ENCODE results near the gene PROM1. TPM values are rescaled to one million over a fixed set of nuclear protein-coding genes. Genes with fewer than 3 reads are reported as not detected.

The PROM1 gene
- total RNA-seq, 1 experiment from 2014 or later = not detected

DNA sequence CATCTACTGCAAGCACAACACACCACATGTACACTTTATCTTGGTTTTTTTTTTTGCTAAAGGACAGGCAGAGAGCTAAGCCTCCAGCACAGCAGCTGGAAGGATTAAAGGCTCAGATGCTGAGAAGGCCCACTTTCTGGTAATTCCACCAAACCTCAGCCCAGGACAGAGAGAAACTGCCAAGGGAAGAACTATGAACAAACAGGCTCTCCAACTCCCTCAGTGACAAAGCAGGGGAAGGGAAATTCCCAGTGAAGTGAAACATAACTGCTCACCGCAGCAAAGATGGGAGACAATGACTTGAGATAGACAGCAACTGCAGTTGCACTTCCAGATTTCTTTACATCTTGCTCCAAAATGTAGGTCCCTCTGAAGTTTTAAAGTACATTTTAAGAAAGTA lies 4.8 kb downstream of the PROM1 start:
- ChIA-PET POLR2A (ENCODE audit: unreplicated experiment) (no interaction called here), CTCF (no interaction called here)
- Histone ChIP-seq H4K20me1 (ENCODE audit: low read length) (no peaks in the 10 kb centered on the region), H3K9ac (ENCODE audit: low read length) (no peak overlapping the region), H3K9me2 (replicated peaks; ENCODE audit: low read length) (no peaks in the 10 kb centered on the region), H2AFZ (ENCODE audit: low read length) (no peak overlapping the region), H3F3A (ENCODE audit: low read length, unreplicated experiment) (no peaks in the 10 kb centered on the region), H3K9me3 (ENCODE audit: low read length) (no peaks in the 10 kb centered on the region), H3K27me3 (ENCODE audit: low read length) (peaks cover 34% of the 10 kb centered on the region), H3K79me2 (ENCODE audit: low read length) (no peaks in the 10 kb centered on the region), H3K4me2 (ENCODE audit: low read length) (no peak overlapping the region), H3K36me3 (ENCODE audit: low read depth, low read length) (no peaks in the 10 kb centered on the region), H3K4me3 (ENCODE audit: low read length) (no peak overlapping the region), H3K4me1 (ENCODE audit: insufficient read depth, low read length) (no peaks in the 10 kb centered on the region), H3K27ac (ENCODE audit: low read length) (no peak overlapping the region)
- intact Hi-C loops (cut with micrococcal nuclease) = no loop called here
- TF ChIP-seq EZH2 (IDR thresholded peaks at IDR 0.05; ENCODE audit: low read length, unreplicated experiment) = no peak
- ATAC-seq (no peak), DNase-seq (no peak)
- no TSS peak for BruUV-seq (replicated peaks)

DNA sequence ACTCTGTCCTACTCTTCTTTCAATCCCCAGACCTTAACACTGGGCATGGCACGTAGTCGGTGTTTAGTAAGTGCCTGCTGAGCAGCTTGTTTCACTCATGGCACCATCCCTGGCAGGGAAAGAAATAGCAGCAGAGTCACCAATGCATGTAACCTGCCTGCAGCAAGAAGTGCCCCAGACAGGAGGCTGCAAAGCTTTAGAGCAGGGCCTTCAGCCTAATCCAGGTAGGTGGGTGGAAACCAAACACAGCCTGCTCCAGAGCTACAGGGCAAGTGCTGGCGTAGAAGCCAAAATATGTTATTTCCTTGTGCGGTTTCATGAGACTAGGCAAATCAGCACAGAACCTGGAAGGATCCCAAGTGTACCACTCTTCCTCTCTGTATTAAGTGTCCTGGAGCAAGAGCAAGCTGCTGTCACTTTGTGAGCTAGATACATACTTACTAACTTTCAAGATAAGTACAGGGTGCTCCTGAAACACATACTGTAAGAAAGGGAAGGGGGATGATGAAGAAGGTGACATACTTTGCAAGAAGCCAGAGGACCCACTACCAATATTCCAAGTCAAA lies 5.5 kb downstream of the PROM1 start:
- Histone ChIP-seq H3F3A (ENCODE audit: low read length, unreplicated experiment) (no peaks in the 10 kb centered on the region), H3K27ac (ENCODE audit: low read length) (no peak overlapping the region), H3K4me2 (ENCODE audit: low read length) (no peak overlapping the region), H2AFZ (ENCODE audit: low read length) (no peak overlapping the region), H3K4me1 (ENCODE audit: insufficient read depth, low read length) (no peaks in the 10 kb centered on the region), H3K4me3 (ENCODE audit: low read length) (no peak overlapping the region), H4K20me1 (ENCODE audit: low read length) (no peaks in the 10 kb centered on the region), H3K79me2 (ENCODE audit: low read length) (no peaks in the 10 kb centered on the region), H3K9ac (ENCODE audit: low read length) (no peak overlapping the region), H3K9me3 (ENCODE audit: low read length) (no peaks in the 10 kb centered on the region), H3K9me2 (replicated peaks; ENCODE audit: low read length) (no peaks in the 10 kb centered on the region), H3K36me3 (ENCODE audit: low read depth, low read length) (no peaks in the 10 kb centered on the region), H3K27me3 (ENCODE audit: low read length) (peaks cover 42% of the 10 kb centered on the region)
- ATAC-seq = no peak
- ChIA-PET CTCF (no interaction called here), POLR2A (ENCODE audit: unreplicated experiment) (no interaction called here)
- DNase-seq = no peak
- intact Hi-C loops (cut with micrococcal nuclease) = no loop called here
- TF ChIP-seq EZH2 (IDR thresholded peaks at IDR 0.05; ENCODE audit: low read length, unreplicated experiment) = no peak
- TF ChIP-seq, protein P1, sequence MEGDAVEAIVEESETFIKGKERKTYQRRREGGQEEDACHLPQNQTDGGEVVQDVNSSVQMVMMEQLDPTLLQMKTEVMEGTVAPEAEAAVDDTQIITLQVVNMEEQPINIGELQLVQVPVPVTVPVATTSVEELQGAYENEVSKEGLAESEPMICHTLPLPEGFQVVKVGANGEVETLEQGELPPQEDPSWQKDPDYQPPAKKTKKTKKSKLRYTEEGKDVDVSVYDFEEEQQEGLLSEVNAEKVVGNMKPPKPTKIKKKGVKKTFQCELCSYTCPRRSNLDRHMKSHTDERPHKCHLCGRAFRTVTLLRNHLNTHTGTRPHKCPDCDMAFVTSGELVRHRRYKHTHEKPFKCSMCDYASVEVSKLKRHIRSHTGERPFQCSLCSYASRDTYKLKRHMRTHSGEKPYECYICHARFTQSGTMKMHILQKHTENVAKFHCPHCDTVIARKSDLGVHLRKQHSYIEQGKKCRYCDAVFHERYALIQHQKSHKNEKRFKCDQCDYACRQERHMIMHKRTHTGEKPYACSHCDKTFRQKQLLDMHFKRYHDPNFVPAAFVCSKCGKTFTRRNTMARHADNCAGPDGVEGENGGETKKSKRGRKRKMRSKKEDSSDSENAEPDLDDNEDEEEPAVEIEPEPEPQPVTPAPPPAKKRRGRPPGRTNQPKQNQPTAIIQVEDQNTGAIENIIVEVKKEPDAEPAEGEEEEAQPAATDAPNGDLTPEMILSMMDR (conservative IDR thresholded peaks at IDR 0.05; ENCODE audit: low read depth, low read length) = no peak
- TF ChIP-seq EZH2phosphoT487 (IDR thresholded peaks at IDR 0.05; ENCODE audit: borderline replicate concordance, low read length) = no peak
- no TSS peak for BruUV-seq (replicated peaks)

DNA sequence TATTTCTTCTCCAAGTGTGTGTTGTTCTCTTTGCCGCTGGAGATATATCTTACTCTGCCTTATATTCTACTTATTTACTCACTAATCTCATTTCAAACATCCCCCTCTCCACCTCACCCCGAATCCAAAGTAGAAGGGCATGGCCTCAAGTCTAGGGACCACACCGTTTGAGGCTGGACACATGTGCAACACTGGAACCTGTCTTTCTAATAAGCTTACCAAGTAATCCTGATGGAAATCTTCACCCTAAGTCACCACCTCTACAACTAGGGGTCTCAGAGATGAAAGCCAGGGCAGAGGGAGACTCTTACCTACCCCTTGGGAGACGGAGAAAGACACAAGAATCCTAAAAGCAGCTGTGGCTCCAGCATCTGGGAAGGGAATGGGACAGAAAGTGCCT lies 6.0 kb downstream of the PROM1 start:
- H3K27ac ChIP-seq (ENCODE audit: low read length) = no peak overlapping the region
- H3K36me3 ChIP-seq (ENCODE audit: low read depth, low read length) = no peaks in the 10 kb centered on the region
- TF ChIP-seq EZH2 (IDR thresholded peaks at IDR 0.05; ENCODE audit: low read length, unreplicated experiment) (no peak), EZH2phosphoT487 (IDR thresholded peaks at IDR 0.05; ENCODE audit: borderline replicate concordance, low read length) (no peak)
- TF ChIP-seq, protein P1 (conservative IDR thresholded peaks at IDR 0.05; ENCODE audit: low read depth, low read length) = no peak
- H3K79me2 ChIP-seq (ENCODE audit: low read length) = no peaks in the 10 kb centered on the region
- intact Hi-C loops (cut with micrococcal nuclease) = no loop called here
- H3F3A ChIP-seq (ENCODE audit: low read length, unreplicated experiment) = no peaks in the 10 kb centered on the region
- no peak for ATAC-seq
- no peaks in the 10 kb centered on the region for H3K9me2 ChIP-seq (replicated peaks; ENCODE audit: low read length)
- CTCF ChIA-PET = no interaction called here
- H3K4me3 ChIP-seq (ENCODE audit: low read length) = no peak overlapping the region
- no peak overlapping the region for H2AFZ ChIP-seq (ENCODE audit: low read length)
- H3K4me1 ChIP-seq (ENCODE audit: insufficient read depth, low read length) = no peaks in the 10 kb centered on the region
- POLR2A ChIA-PET (ENCODE audit: unreplicated experiment) = no interaction called here
- no peak overlapping the region for H3K9ac ChIP-seq (ENCODE audit: low read length)
- H3K4me2 ChIP-seq (ENCODE audit: low read length) = no peak overlapping the region
- no TSS peak for BruUV-seq (replicated peaks)
- no peaks in the 10 kb centered on the region for H3K9me3 ChIP-seq (ENCODE audit: low read length)
- no peaks in the 10 kb centered on the region for H4K20me1 ChIP-seq (ENCODE audit: low read length)
- no peak for DNase-seq
- H3K27me3 ChIP-seq (ENCODE audit: low read length) = peaks cover 44% of the 10 kb centered on the region
